Occipital lobe (tissue), 2 donors: ENCODE data around the gene HK3. TPM values are rescaled to one million over a fixed set of nuclear protein-coding genes. Genes with fewer than 3 reads are reported as not detected.

Experiments
- DNase-seq: peaks from one replicate; lab custom pipeline; 2025; lab: John Stamatoyannopoulos, UW
- total RNA-seq: library from RNA; depleted of rRNA; stranded (reverse); fragments of >200 nt; gene quantifications from one replicate; pipeline ENCODE4 v1.2.3, GENCODE V29; 2014

The HK3 gene
- total RNA-seq, 1 donor from 2014 or later = 0.31 TPM

- DNase-seq = no peak
Observed at GRCh38 chr5:176902911-176903664, 3.9 kb upstream of the HK3 start.

- DNase-seq = no peak
Observed at GRCh38 chr5:176902102-176902814, 3.1 kb upstream of the HK3 start.

DNA sequence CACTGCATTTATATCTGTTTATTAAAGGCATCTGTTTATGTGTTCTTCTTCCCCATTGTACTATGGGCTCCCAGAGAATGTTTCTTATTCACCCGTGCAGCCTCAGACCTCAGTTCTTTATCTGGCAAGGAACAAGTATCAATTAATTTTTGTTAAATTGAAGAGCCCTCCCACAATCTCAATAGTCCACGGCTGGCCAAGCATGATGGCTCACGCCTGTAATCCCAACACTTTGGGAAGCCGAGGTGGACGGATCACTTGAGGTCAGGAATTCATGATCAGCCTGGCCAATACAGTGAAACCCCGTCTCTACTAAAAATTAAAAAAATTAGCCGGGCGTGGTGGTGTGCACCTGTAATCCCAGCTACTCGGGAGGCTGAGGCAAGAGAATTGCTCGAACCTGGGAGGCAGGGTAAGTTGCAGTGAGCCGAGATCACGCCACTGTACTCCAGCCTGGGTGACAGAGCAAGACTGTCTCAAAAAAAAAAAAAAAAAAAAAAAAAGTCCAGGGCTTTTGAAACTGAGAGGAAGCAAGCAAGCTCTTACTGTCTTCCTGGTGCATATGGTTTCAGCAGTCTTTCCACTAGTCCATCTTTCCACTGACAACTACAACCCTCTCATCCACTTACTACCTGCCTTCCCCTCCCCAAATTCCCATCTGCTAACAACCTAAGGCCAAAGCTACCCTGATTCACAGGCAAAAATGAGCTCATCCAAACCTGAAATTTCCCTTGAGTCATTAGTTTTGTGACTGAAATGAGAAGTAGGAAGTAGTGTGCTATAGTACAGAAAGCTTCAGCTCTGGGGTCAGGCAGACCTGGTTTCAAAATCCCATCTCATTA is 2.3 kb upstream of the HK3 start:
- DNase-seq = no peak

- no peak for DNase-seq
Observed at GRCh38 chr5:176900780-176901204, 1.6 kb upstream of the HK3 start.

GRCh38 chr5:176899946-176900779 is 1.0 kb upstream of the HK3 start:
- DNase-seq = no peak

DNA sequence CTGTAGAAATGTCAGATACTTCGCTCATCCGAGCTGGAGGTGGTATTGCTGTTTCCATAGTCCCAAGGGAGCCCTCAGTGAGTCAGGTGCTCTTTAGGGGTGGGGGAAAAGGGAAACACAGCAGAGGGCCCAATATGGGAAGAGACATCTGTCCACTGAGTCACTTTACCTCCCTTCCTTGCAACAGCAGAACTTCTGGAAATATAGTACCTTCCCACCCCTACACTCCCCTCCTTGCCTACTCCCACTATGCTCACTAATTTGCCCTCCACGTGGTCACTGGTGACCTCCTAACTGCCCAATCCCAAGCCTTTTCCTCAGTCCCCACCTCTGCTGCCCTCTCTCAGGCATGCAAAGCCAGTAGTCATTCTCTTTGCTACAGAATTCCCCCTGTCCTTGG is 1.9 kb downstream of the HK3 start:
- no peak for DNase-seq

GRCh38 chr5:176895831-176896230 is 3.3 kb downstream of the HK3 start:
- no peak for DNase-seq

DNA sequence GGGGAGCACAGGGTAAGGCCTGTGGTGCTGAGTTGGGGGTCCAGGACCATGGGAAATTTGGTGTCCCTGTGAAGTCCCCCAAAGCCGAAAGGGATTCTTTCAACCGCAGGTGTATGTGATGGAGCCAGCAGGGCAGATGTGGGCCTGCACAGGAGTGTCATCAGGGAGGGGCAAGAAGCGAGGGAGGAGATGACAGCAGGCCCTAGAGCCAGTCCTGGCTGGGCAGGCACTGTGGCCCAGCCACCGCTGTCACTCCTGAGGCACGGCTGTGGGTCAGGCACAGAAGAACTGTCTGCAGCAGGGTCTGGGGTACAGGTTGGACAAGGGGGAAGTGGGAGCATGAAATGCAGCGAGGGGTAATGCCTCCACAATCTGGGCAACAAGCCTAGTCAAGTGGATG is 4.8 kb downstream of the HK3 start:
- DNase-seq = no peak

GRCh38 chr5:176892663-176893062 is 6.5 kb downstream of the HK3 start:
- DNase-seq = no peak

- no peak for DNase-seq
Observed at GRCh38 chr5:176891331-176891958, 7.7 kb downstream of the HK3 start.

DNA sequence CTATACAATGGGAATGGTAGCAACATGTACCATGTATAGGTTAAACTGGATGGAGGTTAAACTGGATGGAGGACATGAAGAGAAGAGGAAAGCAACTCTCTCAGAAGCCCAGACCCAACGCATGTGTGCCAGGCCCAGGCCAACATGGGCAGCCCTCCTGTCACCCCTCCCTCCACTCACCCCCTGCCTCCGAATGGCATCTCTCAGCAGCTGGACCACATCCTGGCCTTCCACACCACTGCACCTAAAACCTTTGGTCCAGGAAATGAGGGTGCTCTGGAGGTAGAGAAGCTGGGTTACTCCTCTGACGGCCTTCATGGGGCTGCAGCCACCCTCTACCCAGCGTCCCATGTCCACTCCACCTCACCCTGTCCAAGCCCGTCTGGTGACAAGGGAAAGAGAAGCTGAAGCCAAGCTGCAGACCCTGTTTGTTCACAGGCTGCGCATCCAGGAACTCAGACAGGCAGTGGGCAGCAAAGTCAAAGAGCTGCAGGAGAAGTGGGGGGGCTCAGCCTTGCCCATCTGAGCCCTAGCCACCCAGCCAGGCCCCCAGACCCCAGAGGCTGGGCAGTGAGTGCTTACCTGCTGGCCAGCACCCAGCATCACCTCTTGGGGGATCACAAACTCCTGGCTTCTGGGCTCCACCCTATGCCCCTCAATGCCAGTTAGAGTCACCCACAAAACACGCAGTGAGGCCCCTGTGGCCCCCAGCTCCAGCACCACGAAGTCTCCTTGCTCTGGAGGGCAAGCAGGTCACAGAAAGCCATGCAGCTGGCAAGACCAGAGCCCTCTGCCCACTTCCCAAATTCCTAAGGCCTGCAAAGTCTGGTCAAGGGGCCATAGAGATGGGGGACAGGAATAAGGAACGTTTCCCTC is 8.5 kb downstream of the HK3 start:
- no peak for DNase-seq

- DNase-seq = no peak
Observed at GRCh38 chr5:176889321-176890280, 9.5 kb downstream of the HK3 start.

- no peak for DNase-seq
Observed at GRCh38 chr5:176888865-176889165, 10.3 kb downstream of the HK3 start.

DNA sequence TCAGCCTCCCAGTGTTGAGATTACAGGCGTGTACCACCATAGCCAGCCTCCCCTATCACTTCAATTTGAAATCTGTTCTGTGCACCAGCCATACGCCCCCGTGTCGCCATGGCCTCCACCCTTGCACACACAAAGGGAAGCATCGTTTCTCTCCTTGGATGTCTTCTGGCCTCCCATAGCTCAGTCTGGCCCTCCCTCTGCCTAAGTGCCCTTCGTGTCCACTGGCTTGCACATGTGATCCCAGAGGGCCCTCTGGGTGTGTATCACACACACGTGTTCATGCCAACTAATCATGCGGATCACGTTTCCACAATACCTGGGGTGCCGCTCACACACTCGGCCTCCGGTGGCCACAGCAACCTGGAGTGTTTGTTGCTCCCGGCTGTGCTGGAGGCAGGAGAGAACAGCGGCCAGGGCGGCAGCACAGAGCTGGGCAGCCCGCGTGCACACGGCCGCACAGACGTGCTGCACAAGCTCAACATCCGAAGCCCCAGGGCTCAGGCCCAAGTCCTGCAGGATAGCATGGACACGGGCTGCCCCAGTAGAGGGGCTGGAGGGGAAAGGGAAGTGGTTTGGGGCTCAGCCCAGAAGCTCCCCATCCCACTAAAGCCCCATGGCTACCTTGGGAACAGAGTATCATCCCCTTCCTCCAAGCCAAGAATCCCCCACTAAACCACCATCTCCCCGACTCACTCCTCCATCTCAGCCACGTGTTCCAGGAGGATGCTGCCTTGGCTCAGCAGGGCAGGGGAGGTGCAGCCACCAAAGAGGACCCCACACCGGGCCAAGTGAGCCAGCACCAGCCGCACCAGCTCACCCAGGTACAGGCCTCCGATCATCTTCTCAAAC is 10.9 kb downstream of the HK3 start:
- DNase-seq = no peak

- DNase-seq = no peak
Observed at GRCh38 chr5:176887252-176887849, 11.8 kb downstream of the HK3 start.

- DNase-seq = no peak
Observed at GRCh38 chr5:176886336-176887251, 12.6 kb downstream of the HK3 start.

GRCh38 chr5:176884571-176884890 is 14.6 kb downstream of the HK3 start:
- DNase-seq = no peak
